Endothelial cell of umbilical vein (primary cell): ENCODE measurements around the gene NIPA2. TPM values are rescaled to one million over a fixed set of nuclear protein-coding genes. Genes with fewer than 3 reads are reported as not detected.
A peak's percentile ranks its signal among the peaks of the same experiment; 100 is the strongest.
"Not testable (repeated sequence)": the region's sequence is repeated elsewhere in the genome, so short reads cannot be mapped to it uniquely, and the experiment has no call there.

ENCODE experiments used
- BruUV-seq: library from RNA; stranded (reverse); fragments of 400-500 nt; replicated peaks from 2 replicates; lab custom pipeline; 2021; lab: Mats Ljungman, UMichigan
- CTCF ChIA-PET: fragments of 300-600, 350-600 bp; sonication (Branson Sonifier 250); formaldehyde crosslinking; loops from one replicate; lab custom pipeline; 2021; ENCODE audit warnings: antibody characterized with exemption, inconsistent platforms; lab: Charles Lee
- POLR2A ChIA-PET: fragments of 300-600, 350-600 bp; sonication (Branson Sonifier 250); formaldehyde crosslinking; loops from one replicate; lab custom pipeline; 2021; ENCODE audit warnings: antibody characterized with exemption, inconsistent platforms; lab: Charles Lee
- DNase-seq: peaks from one replicate; pipeline ENCODE4 v3.0.0-alpha.2; 2011; ENCODE audit warnings: low read depth, low spot score
- FAIRE-seq: peaks from 2 replicates; lab custom pipeline; 2011; peaks lifted over from hg19 to GRCh38; lab: Jason Lieb, UNC
- H2AFZ ChIP-seq: 2 replicates; pipeline ENCODE4 v1.6.0; 2012; ENCODE audit warnings: low read depth, low read length, control low read depth, inconsistent platforms
- H3K27ac ChIP-seq: 2 replicates; pipeline ENCODE4 v1.5.1; 2011; ENCODE audit warnings: low read depth, mild to moderate bottlenecking, control low read depth, low read length, moderate library complexity; ENCODE audit not compliant: insufficient read depth
- H3K27me3 ChIP-seq, 2 experiments: 2 replicates each; pipeline versions ENCODE4 v1.6.0 to v1.6.1; 2011; ENCODE audit warnings: low read length in 2 of 2, mixed read lengths in 1 of 2; ENCODE audit not compliant: control insufficient read depth in 2 of 2, insufficient read depth in 2 of 2
- H3K36me3 ChIP-seq, 2 experiments: 2 replicates in 1 of 2; 3 replicates in 1 of 2; pipeline ENCODE4 v1.5.1; 2011; ENCODE audit warnings: low read length in 2 of 2, mild to moderate bottlenecking in 1 of 2, moderate library complexity in 1 of 2; ENCODE audit not compliant: control insufficient read depth in 2 of 2, insufficient read depth in 2 of 2; ENCODE audit errors: extremely low read depth in 1 of 2
- H3K4me1 ChIP-seq: 3 replicates; pipeline ENCODE4 v1.5.1; 2011; ENCODE audit warnings: mild to moderate bottlenecking, low read length; ENCODE audit not compliant: control insufficient read depth, insufficient read depth; ENCODE audit errors: extremely low read depth
- H3K4me2 ChIP-seq: 2 replicates; pipeline ENCODE4 v1.6.1; 2011; ENCODE audit warnings: low read length, control low read depth, mixed read lengths; ENCODE audit not compliant: insufficient read depth
- H3K4me3 ChIP-seq, 3 experiments: fragments of 200-600 bp in 1 of 3; sonication (generic), shearing (Covaris generic) in 1 of 3; replicated peaks in 1 of 3; 2 replicates each; pipeline ENCODE4 v1.5.1; 2011 to 2016; ENCODE audit warnings: control low read depth in 3 of 3, low read length in 3 of 3, mild to moderate bottlenecking in 2 of 3, inconsistent platforms in 1 of 3, low read depth in 1 of 3, moderate library complexity in 1 of 3; ENCODE audit not compliant: insufficient read depth in 1 of 3
- H3K79me2 ChIP-seq: 2 replicates; pipeline ENCODE4 v1.6.0; 2012; ENCODE audit warnings: low read length, inconsistent platforms; ENCODE audit not compliant: control insufficient read depth, insufficient read depth
- H3K9ac ChIP-seq: replicated peaks from 2 replicates; pipeline ENCODE3; 2011; ENCODE audit warnings: low read length, control low read depth; ENCODE audit not compliant: insufficient read depth; ENCODE audit errors: extremely low read depth
- H3K9me1 ChIP-seq: replicated peaks from 3 replicates; pipeline ENCODE4 v1.6.0; 2011; ENCODE audit warnings: mild to moderate bottlenecking, low read length; ENCODE audit not compliant: control insufficient read depth, insufficient read depth; ENCODE audit errors: extremely low read depth
- H3K9me3 ChIP-seq: replicated peaks from 2 replicates; pipeline ENCODE4 v1.5.1; 2012; ENCODE audit warnings: low read length, inconsistent platforms; ENCODE audit not compliant: control insufficient read depth, insufficient read depth
- H4K20me1 ChIP-seq: replicated peaks from 2 replicates; pipeline ENCODE3; 2011; ENCODE audit warnings: mild to moderate bottlenecking, low read length; ENCODE audit not compliant: control insufficient read depth, insufficient read depth; ENCODE audit errors: extremely low read depth
- EZH2 ChIP-seq: IDR thresholded peaks from 2 replicates; pipeline ENCODE4 v1.6.1; 2012; ENCODE audit warnings: borderline replicate concordance, low read depth, mild to moderate bottlenecking, moderate library complexity, low read length, inconsistent platforms; ENCODE audit not compliant: severe bottlenecking
- GATA2 ChIP-seq: IDR thresholded peaks from 2 replicates; pipeline ENCODE4 v1.7.0; 2011; ENCODE audit warnings: low read depth, mild to moderate bottlenecking, moderate library complexity, mixed read lengths, low read length; ENCODE audit not compliant: insufficient read length, insufficient read depth
- JUN ChIP-seq: IDR thresholded peaks from 2 replicates; pipeline ENCODE4 v1.6.1; 2011; ENCODE audit warnings: borderline replicate concordance, low read depth; ENCODE audit not compliant: insufficient read length, insufficient read depth
- MAX ChIP-seq: IDR thresholded peaks from 2 replicates; pipeline ENCODE4 v1.6.1; 2011; ENCODE audit not compliant: insufficient read depth, insufficient read length
- MYC ChIP-seq: IDR thresholded peaks from one replicate; pipeline ENCODE4 v1.6.1; 2011; ENCODE audit warnings: mild to moderate bottlenecking, low read depth, low read length
- POLR2A ChIP-seq: IDR thresholded peaks from 2 replicates; pipeline ENCODE4 v1.6.1; 2012; ENCODE audit warnings: low read depth, mild to moderate bottlenecking, control low read depth, low read length
- POLR2AphosphoS5 ChIP-seq: IDR thresholded peaks from 2 replicates; pipeline ENCODE4 v1.6.1; 2012; ENCODE audit warnings: low read depth, mild to moderate bottlenecking, control low read depth, low read length, moderate library complexity; ENCODE audit not compliant: insufficient read depth
- dilution Hi-C: fragments of 300-500 bp; cut with MboI; formaldehyde crosslinking; loops from one replicate; pipeline ENCODE4 v1.15.0; 2019; ENCODE audit warnings: low sequenced_read_pairs; ENCODE audit not compliant: extremely low pct_ligation_motif_present
- intact Hi-C: fragments of 100-400 bp; cut with micrococcal nuclease; formaldehyde crosslinking; loops from one replicate; pipeline ENCODE4 v1.10.0; 2022
- polyA plus RNA-seq, 4 experiments: library from polyadenylated mRNA; depleted of rRNA in 3 of 4; stranded (reverse) in 3 of 4; unstranded in 1 of 4; fragments of >200 nt; gene quantifications; 2 replicates each; pipeline versions ENCODE4 v1.2.1 to v1.2.3, GENCODE V29; 2011 to 2012; ENCODE audit warnings: missing spikeins in 1 of 4
- total RNA-seq: library from RNA; stranded (reverse); gene quantifications from 2 replicates; pipeline ENCODE4 v1.2.3, GENCODE V29; 2021

NIPA2 gene
- total and polyA plus RNA-seq, 2 donors (not counting 3 experiments of a cell fraction or from before 2014, with no cell fraction given): 55.2 to 75.7 TPM

- DNase-seq (no peak), FAIRE-seq (peak; percentile 38)
- TF ChIP-seq JUN (no peak), MYC (no peak), POLR2AphosphoS5 (no peak), EZH2 (no peak), GATA2 (no peak), POLR2A (no peak), MAX (no peak)
- ChIA-PET POLR2A (interaction anchor here (0.6 to 1.3 kb wide), 2 partner anchors 10 to 31 kb away, joined by 3 read pairs; no protein-coding TSS in a partner anchor), CTCF (interaction anchor here (1.0 to 1.3 kb wide), 2 partner anchors 9 to 12 kb away, joined by 3 to 4 read pairs; no protein-coding TSS in a partner anchor)
- Histone ChIP-seq H3K4me2 (no peak overlapping the region), H3K4me3 (no peak overlapping the region), H3K27me3 (no peaks in the 10 kb centered on the region), H3K27ac (no peak overlapping the region), H3K79me2 (peaks cover 6% of the 10 kb centered on the region), H2AFZ (no peak overlapping the region), H3K9me1 (no peaks in the 10 kb centered on the region), H3K4me1 (no peaks in the 10 kb centered on the region), H3K9me3 (no peaks in the 10 kb centered on the region), H4K20me1 (no peaks in the 10 kb centered on the region), H3K36me3 (no peaks in the 10 kb centered on the region), H3K9ac (no peak overlapping the region)
- BruUV-seq: no TSS peak
- intact Hi-C loops: no loop called here
- dilution Hi-C loops: no loop called here
These were observed 31.8 kb upstream of the NIPA2 start for GRCh38 chr15:22806664-22807063.

GRCh38 chr15:22807831-22808230 lies 30.6 kb upstream of the NIPA2 start:
- FAIRE-seq, H3K4me3 ChIP-seq, H3K9ac ChIP-seq, H4K20me1 ChIP-seq, intact Hi-C loops, H3K27me3 ChIP-seq, H3K4me2 ChIP-seq, H3K9me3 ChIP-seq, H3K27ac ChIP-seq, DNase-seq, H3K9me1 ChIP-seq, H3K4me1 ChIP-seq, BruUV-seq, H2AFZ ChIP-seq, CTCF ChIA-PET, POLR2A ChIA-PET, H3K36me3 ChIP-seq, H3K79me2 ChIP-seq, dilution Hi-C loops: not testable (repeated sequence)
